Thyroid gland (tissue), 4 donors: ENCODE data around the gene CCT2.
"Not testable (repeated sequence)": the region's sequence is repeated elsewhere in the genome, so short reads cannot be mapped to it uniquely, and the experiment has no call there.

ENCODE experiments used
- POLR2A ChIP-seq, 2 donors: fragments of 450-650 bp; IDR thresholded peaks; one replicate each; pipeline ENCODE4 v1.6.1; 2017; ENCODE audit warnings: antibody characterized with exemption in 2 of 2, mild to moderate bottlenecking in 2 of 2, moderate library complexity in 1 of 2
- TF ChIP-seq, protein P1 (sequence below), 6 experiments: fragments of 200-600 bp in 3 of 6; fragments of 450-650 bp in 3 of 6; sonication (generic) in 3 of 6; IDR thresholded peaks; one replicate each; pipeline ENCODE4 v1.5.1; 2016 to 2019; ENCODE audit warnings: antibody characterized with exemption in 6 of 6, mild to moderate bottlenecking in 2 of 6, inconsistent platforms in 1 of 6, moderate library complexity in 1 of 6

GRCh38 chr12:69604275-69604674 lies 19.0 kb downstream of the CCT2 start:
- TF ChIP-seq, protein P1, sequence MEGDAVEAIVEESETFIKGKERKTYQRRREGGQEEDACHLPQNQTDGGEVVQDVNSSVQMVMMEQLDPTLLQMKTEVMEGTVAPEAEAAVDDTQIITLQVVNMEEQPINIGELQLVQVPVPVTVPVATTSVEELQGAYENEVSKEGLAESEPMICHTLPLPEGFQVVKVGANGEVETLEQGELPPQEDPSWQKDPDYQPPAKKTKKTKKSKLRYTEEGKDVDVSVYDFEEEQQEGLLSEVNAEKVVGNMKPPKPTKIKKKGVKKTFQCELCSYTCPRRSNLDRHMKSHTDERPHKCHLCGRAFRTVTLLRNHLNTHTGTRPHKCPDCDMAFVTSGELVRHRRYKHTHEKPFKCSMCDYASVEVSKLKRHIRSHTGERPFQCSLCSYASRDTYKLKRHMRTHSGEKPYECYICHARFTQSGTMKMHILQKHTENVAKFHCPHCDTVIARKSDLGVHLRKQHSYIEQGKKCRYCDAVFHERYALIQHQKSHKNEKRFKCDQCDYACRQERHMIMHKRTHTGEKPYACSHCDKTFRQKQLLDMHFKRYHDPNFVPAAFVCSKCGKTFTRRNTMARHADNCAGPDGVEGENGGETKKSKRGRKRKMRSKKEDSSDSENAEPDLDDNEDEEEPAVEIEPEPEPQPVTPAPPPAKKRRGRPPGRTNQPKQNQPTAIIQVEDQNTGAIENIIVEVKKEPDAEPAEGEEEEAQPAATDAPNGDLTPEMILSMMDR (IDR thresholded peaks at IDR 0.05), result not testable (repeated sequence)
- TF ChIP-seq POLR2A (IDR thresholded peaks at IDR 0.05), result not testable (repeated sequence)
